HepG2 (cell line): ENCODE measurements around the gene ANG. TPM values are rescaled to one million over a fixed set of nuclear protein-coding genes. Genes with fewer than 3 reads are reported as not detected.

Source experiments
- ATAC-seq: fragments of 200-7000 bp; cut with Tn5 transposase; 3 replicates; pipeline ENCODE4 v1.9.1; 2020; ENCODE audit warnings: mild to moderate bottlenecking, moderate library complexity
- Bru-seq: library from RNA; stranded (reverse); fragments of 400-500 nt; gene quantifications from one replicate; lab custom pipeline; 2021; lab: Mats Ljungman, UMichigan
- BruChase-seq, 2 experiments: library from RNA; stranded (reverse); fragments of 400-500 nt; gene quantifications; one replicate each; lab custom pipeline; 2021; lab: Mats Ljungman, UMichigan
- BruUV-seq: library from RNA; stranded (reverse); fragments of 400-500 nt; replicated peaks from 2 replicates; lab custom pipeline; 2021; lab: Mats Ljungman, UMichigan
- CTCF ChIA-PET: fragments of 300-600 bp; formaldehyde crosslinking; extraction: SDS; loops from one replicate; lab custom pipeline; 2021; ENCODE audit warnings: low total read pairs, inconsistent platforms, low intra/inter-chr PET ratio; lab: Yijun Ruan, JAX
- POLR2A ChIA-PET: fragments of 350-600 bp; sonication (Branson Sonifier 250); formaldehyde crosslinking; loops from one replicate; lab custom pipeline; 2020; ENCODE audit warnings: antibody characterized with exemption, inconsistent platforms; lab: Yijun Ruan, JAX
- DNase-seq: peaks from one replicate; pipeline ENCODE4 v3.0.0-alpha.2; 2015; ENCODE audit warnings: low spot score
- FAIRE-seq: peaks from 3 replicates; lab custom pipeline; 2011; peaks lifted over from hg19 to GRCh38; lab: Jason Lieb, UNC
- H2AFZ ChIP-seq: one replicate; pipeline ENCODE4 v1.6.1; 2011; ENCODE audit warnings: low read length, inconsistent platforms
- H3K27ac ChIP-seq: fragments of 300-600 bp; 3 replicates; pipeline ENCODE4 v1.8.0; 2011; ENCODE audit warnings: mixed run types, mild to moderate bottlenecking, mixed read lengths, low read length, inconsistent platforms; ENCODE audit not compliant: insufficient read depth; ENCODE audit errors: extremely low read length
- H3K27me3 ChIP-seq, 2 experiments: fragments of 200-600 bp in 1 of 2; 2 replicates in 1 of 2; 3 replicates in 1 of 2; pipeline versions ENCODE4 v1.6.0 to v1.8.0; 2011; ENCODE audit warnings: low read length in 2 of 2, mild to moderate bottlenecking in 2 of 2, moderate library complexity in 2 of 2, inconsistent platforms in 1 of 2; ENCODE audit not compliant: insufficient read depth in 2 of 2, control insufficient read depth in 1 of 2
- H3K36me3 ChIP-seq, 2 experiments: fragments of 200-600 bp in 1 of 2; replicated peaks in 1 of 2; 2 replicates in 1 of 2; 3 replicates in 1 of 2; pipeline versions ENCODE4 v1.5.1 to v1.8.0; 2011; ENCODE audit warnings: low read length in 2 of 2, inconsistent platforms in 1 of 2; ENCODE audit not compliant: insufficient read depth in 2 of 2, control insufficient read depth in 1 of 2
- H3K4me1 ChIP-seq: 2 replicates; pipeline ENCODE4 v1.5.1; 2012; ENCODE audit warnings: low read length, inconsistent platforms; ENCODE audit not compliant: insufficient read depth
- H3K4me2 ChIP-seq: 2 replicates; pipeline ENCODE4 v1.6.0; 2011; ENCODE audit warnings: low read depth, low read length, inconsistent platforms
- H3K4me3 ChIP-seq, 3 experiments: fragments of 200-600 bp in 1 of 3; sonication (generic), shearing (Covaris generic) in 1 of 3; replicated peaks in 1 of 3; 2 replicates each; pipeline ENCODE4 v1.5.1; 2011 to 2016; ENCODE audit warnings: low read length in 3 of 3, inconsistent platforms in 2 of 3, low read depth in 2 of 3, mild to moderate bottlenecking in 2 of 3, control low read depth in 1 of 3, mixed read lengths in 1 of 3; ENCODE audit not compliant: insufficient read depth in 1 of 3
- H3K79me2 ChIP-seq: one replicate; pipeline ENCODE4 v1.6.1; 2011; ENCODE audit warnings: low read length, inconsistent platforms; ENCODE audit not compliant: insufficient read depth
- H3K9ac ChIP-seq: 2 replicates; pipeline ENCODE4 v1.6.0; 2011; ENCODE audit warnings: mild to moderate bottlenecking, low read depth, low read length, inconsistent platforms; ENCODE audit not compliant: insufficient read depth
- H3K9me3 ChIP-seq: 2 replicates; pipeline ENCODE4 v1.5.1; 2012; ENCODE audit warnings: mild to moderate bottlenecking, low read length
- H4K20me1 ChIP-seq: 2 replicates; pipeline ENCODE4 v1.6.0; 2011; ENCODE audit warnings: inconsistent platforms, mild to moderate bottlenecking, low read length, moderate library complexity; ENCODE audit not compliant: insufficient read depth
- ADNP ChIP-seq: sonication (generic); formaldehyde crosslinking; IDR thresholded peaks from 2 replicates; pipeline ENCODE4 v1.4.0; 2020; ENCODE audit warnings: missing genetic modification reagents
- ATAD3A ChIP-seq: sonication (generic); formaldehyde crosslinking; IDR thresholded peaks from 2 replicates; pipeline ENCODE4 v1.4.0; 2020; ENCODE audit warnings: missing genetic modification reagents
- ERF ChIP-seq: IDR thresholded peaks from 2 replicates; pipeline ENCODE4 v1.6.1; 2018; ENCODE audit warnings: missing biosample characterization, missing genetic modification reagents
- FOSL2 ChIP-seq: sonication (generic); formaldehyde crosslinking; IDR thresholded peaks from 2 replicates; pipeline ENCODE4 v1.4.0; 2020; ENCODE audit warnings: missing genetic modification reagents
- KDM3A ChIP-seq: IDR thresholded peaks from 2 replicates; pipeline ENCODE4 v1.6.1; 2018; ENCODE audit warnings: low read depth, missing compliant biosample characterization
- MBD4 ChIP-seq: IDR thresholded peaks from 2 replicates; pipeline ENCODE4 v1.6.1; 2012; ENCODE audit warnings: low read length, inconsistent platforms, borderline replicate concordance
- MEF2D ChIP-seq: sonication (generic); formaldehyde crosslinking; IDR thresholded peaks from 2 replicates; pipeline ENCODE4 v1.5.1; 2020; ENCODE audit warnings: mild to moderate bottlenecking, missing genetic modification reagents
- PRPF4 ChIP-seq: fragments of 200-400 bp; formaldehyde crosslinking; IDR thresholded peaks from 2 replicates; pipeline ENCODE4 v1.6.1; 2016; ENCODE audit warnings: low read length, low read depth; ENCODE audit not compliant: poor library complexity, severe bottlenecking
- STAG1 ChIP-seq: sonication (generic); formaldehyde crosslinking; IDR thresholded peaks from 2 replicates; pipeline ENCODE4 v1.4.0; 2020; ENCODE audit warnings: missing genetic modification reagents
- TSC22D2 ChIP-seq: sonication (generic); formaldehyde crosslinking; IDR thresholded peaks from 2 replicates; pipeline ENCODE4 v1.5.1; 2020; ENCODE audit warnings: missing genetic modification reagents, mild to moderate bottlenecking, borderline replicate concordance
- ZBTB38 ChIP-seq: sonication (generic); formaldehyde crosslinking; IDR thresholded peaks from 2 replicates; pipeline ENCODE4 v1.5.1; 2020; ENCODE audit warnings: mild to moderate bottlenecking, missing genetic modification reagents
- ZBTB44 ChIP-seq: sonication (generic); formaldehyde crosslinking; IDR thresholded peaks from 2 replicates; pipeline ENCODE4 v1.4.0; 2020; ENCODE audit warnings: missing genetic modification reagents
- ZFY ChIP-seq: sonication (generic); formaldehyde crosslinking; IDR thresholded peaks from 2 replicates; pipeline ENCODE4 v1.4.0; 2020; ENCODE audit warnings: missing genetic modification reagents
- ZNF512 ChIP-seq: sonication (generic); formaldehyde crosslinking; IDR thresholded peaks from 2 replicates; pipeline ENCODE4 v1.4.0; 2020; ENCODE audit warnings: mild to moderate bottlenecking, missing genetic modification reagents
- ZSCAN9 ChIP-seq: IDR thresholded peaks from 2 replicates; pipeline ENCODE4 v1.6.1; 2016; ENCODE audit warnings: borderline replicate concordance
- WGBS: methylation state at CpG from one replicate; pipeline ENCODE4 v1.1.6; 2017; ENCODE audit warnings: low lambda C conversion rate; 5-methylcytosine and 5-hydroxymethylcytosine counted together
- in situ Hi-C: cut with HindIII; loops from 2 replicates; pipeline ENCODE4 v1.10.0; 2017; ENCODE audit warnings: low pct_unique_long_range_greater_than_20kb; ENCODE audit not compliant: extremely low pct_ligation_motif_present
- intact Hi-C: fragments of 100-400 bp; cut with micrococcal nuclease; formaldehyde crosslinking; loops from one replicate; pipeline ENCODE4 v1.10.0; 2022; ENCODE audit not compliant: unreplicated experiment
- long read RNA-seq, 2 experiments: library from RNA in 1 of 2; library from polyadenylated mRNA in 1 of 2; stranded (forward) in 1 of 2; unstranded in 1 of 2; transcript quantifications; one replicate each; pipeline ENCODE4 v2.0.0, GENCODE V29; 2019 to 2022
- polyA minus RNA-seq, 3 experiments: library from RNA; depleted of rRNA, polyadenylated mRNA; stranded (reverse); fragments of >200 nt; gene quantifications; 2 replicates each; pipeline ENCODE4 v1.2.3, GENCODE V29; 2011; ENCODE audit warnings: low replicate concordance in 1 of 3
- polyA plus RNA-seq, 8 experiments: library from polyadenylated mRNA; depleted of rRNA in 3 of 8; stranded (reverse) in 7 of 8; unstranded in 1 of 8; fragments of >200 nt; fragmentation: Illumina TruSeq in 4 of 8; extraction: Trizol in 4 of 8; gene quantifications; 2 replicates each; pipeline versions ENCODE4 v1.2.1 to v1.2.3, GENCODE V29; 2011 to 2016; ENCODE audit warnings: low read depth in 4 of 8, missing spikeins in 1 of 8, mixed read lengths in 1 of 8; ENCODE audit not compliant: insufficient read depth in 1 of 8
- total RNA-seq, 5 experiments: library from RNA; depleted of rRNA; stranded (reverse); fragments of >200 nt; fragmentation: Illumina TruSeq; extraction: Trizol; gene quantifications; 2 replicates each; pipeline ENCODE4 v1.2.3, GENCODE V29; 2016; ENCODE audit warnings: low read depth in 1 of 5

ANG gene
- total RNA-seq (2016; rRNA removed; fragmentation: Illumina TruSeq; extraction: Trizol), result 50.4 and 83.6 TPM in 2 replicates
- total RNA-seq (2016; cell fraction: cytosol; rRNA removed; fragmentation: Illumina TruSeq; extraction: Trizol; ENCODE audit: low read depth), result 23.2 and 27.0 TPM in 2 replicates
- 48.4 and 82.5 TPM in 2 replicates for total RNA-seq (2016; cell fraction: insoluble cytoplasmic fraction; rRNA removed; fragmentation: Illumina TruSeq; extraction: Trizol)
- 22.2 and 27.0 TPM in 2 replicates for total RNA-seq (2016; cell fraction: membrane; rRNA removed; fragmentation: Illumina TruSeq; extraction: Trizol)
- 69.5 and 76.6 TPM in 2 replicates for total RNA-seq (2016; cell fraction: nucleus; rRNA removed; fragmentation: Illumina TruSeq; extraction: Trizol)
- polyA plus RNA-seq (2011; rRNA removed), result 401 and 507 TPM in 2 replicates
- polyA plus RNA-seq (2011; cell fraction: cytosol; rRNA removed), result 420 and 539 TPM in 2 replicates
- 150 and 205 TPM in 2 replicates for polyA plus RNA-seq (2011; cell fraction: nucleus; rRNA removed)
- polyA plus RNA-seq (2012), result 329 and 401 TPM in 2 replicates
- polyA plus RNA-seq (2016; cell fraction: cytosol; fragmentation: Illumina TruSeq; extraction: Trizol; ENCODE audit: low read depth), result 25.5 and 31.5 TPM in 2 replicates
- 65.2 and 70.4 TPM in 2 replicates for polyA plus RNA-seq (2016; cell fraction: insoluble cytoplasmic fraction; fragmentation: Illumina TruSeq; extraction: Trizol; ENCODE audit: low read depth)
- polyA plus RNA-seq (2016; cell fraction: membrane; fragmentation: Illumina TruSeq; extraction: Trizol; ENCODE audit: low read depth), result 23.0 and 26.6 TPM in 2 replicates
- 153 and 158 TPM in 2 replicates for polyA plus RNA-seq (2016; cell fraction: nucleus; fragmentation: Illumina TruSeq; extraction: Trizol; ENCODE audit: insufficient read depth, low read depth)
- polyA minus RNA-seq (2011; rRNA and poly(A)+ RNA removed; ENCODE audit: low replicate concordance), result 12.3 and 417 TPM in 2 replicates
- 112 and 146 TPM in 2 replicates for polyA minus RNA-seq (2011; cell fraction: cytosol; rRNA and poly(A)+ RNA removed)
- 99.3 and 162 TPM in 2 replicates for polyA minus RNA-seq (2011; cell fraction: nucleus; rRNA and poly(A)+ RNA removed)
- percentile 99 among the genes with signal in this experiment for Bru-seq, nascent RNA
- BruChase-seq, experiment 1, labeled RNA remaining after a 6-hour chase, result percentile 100 among the genes with signal in this experiment
- percentile 100 among the genes with signal in this experiment for BruChase-seq, experiment 2, labeled RNA remaining after a 2-hour chase
- long read RNA-seq, experiment 1, transcript ANG-201 (2 exons, 1,222 nt), result major isoform, 185 of 223 reads
- long read RNA-seq, experiment 1, transcript ANG-202 (2 exons, 742 nt), result minor isoform, 26 of 223 reads
- long read RNA-seq, experiment 1, partial matches to known transcripts, result 11 of 223 reads
- long read RNA-seq, experiment 1, other reads (novel, unspliced or antisense), result 1 of 223 reads
- long read RNA-seq, experiment 2, transcript ANG-201 (2 exons, 1,222 nt), result major isoform, 264 of 334 reads
- long read RNA-seq, experiment 2, transcript ANG-202 (2 exons, 742 nt), result minor isoform, 21 of 334 reads
- long read RNA-seq, experiment 2, partial matches to known transcripts, result 22 of 334 reads
- long read RNA-seq, experiment 2, other reads (novel, unspliced or antisense), result 27 of 334 reads

GRCh38 chr14:20688167-20688839 is at the start of gene ANG:
Gene ANG (plus strand): TSS chr14:20688764. CDS start chr14:20693565, 4,801 bp downstream.
- WGBS, result 30% methylated on average over 7 of the region's 7 CpGs
- peak; percentile 52 for FAIRE-seq
- H3K4me1 ChIP-seq, result peaks cover 45% of the 10 kb centered on the region
- no peak for TF ChIP-seq MEF2D (CRISPR knock-in tag)
- no peak for TF ChIP-seq MBD4
- TF ChIP-seq ZNF512 (CRISPR knock-in tag), result no peak
- no peak for TF ChIP-seq ERF (CRISPR knock-in tag)
- TF ChIP-seq ZSCAN9 (CRISPR knock-in tag), result no peak
- 0 out of 2 replicates have a peak, but pooled peaks have one; percentile 61 for TF ChIP-seq TSC22D2 (CRISPR knock-in tag)
- TF ChIP-seq ZBTB44 (CRISPR knock-in tag), result no peak
- TF ChIP-seq ZBTB38, result no peak
- peak; percentile 38 for TF ChIP-seq ZFY (CRISPR knock-in tag)
- peak; percentile 73 for TF ChIP-seq PRPF4
- TF ChIP-seq FOSL2, result no peak
- TF ChIP-seq STAG1, result no peak
- TF ChIP-seq KDM3A, result no peak
- no peak for TF ChIP-seq ATAD3A (CRISPR knock-in tag)
- no peak for TF ChIP-seq ADNP

More at GRCh38 chr14:20688167-20688839, at the start of gene ANG:
- Histone ChIP-seq H3K9me3 (no peaks in the 10 kb centered on the region), H3K9ac (peak within 1 kb of the TSS; percentile 95), H3K4me2 (peak within 1 kb of the TSS; percentile 96), H3K27me3 (peaks cover 0 to 5% of the 10 kb centered on the region in 2 experiments; a peak in 1 of 5 replicates), H2AFZ (no peak within 1 kb of the TSS), H3K36me3 (peaks cover 4 to 19% of the 10 kb centered on the region in 2 experiments), H4K20me1 (peaks cover 36% of the 10 kb centered on the region), H3K4me3 (peak within 1 kb of the TSS; percentile 83 to 89 (median 89)), H3K79me2 (peaks cover 76% of the 10 kb centered on the region), H3K27ac (peak within 1 kb of the TSS; percentile 97)
- no TSS peak for BruUV-seq
- ATAC-seq (no peak), DNase-seq (peak; percentile 58)
- in situ Hi-C loops, result loop anchor here (10.0 kb wide), 1 partner anchor 364 kb away; no protein-coding TSS in a partner anchor
- intact Hi-C loops, result loop anchor here (5.0 kb wide), 1 partner anchor 271 kb away; no protein-coding TSS in a partner anchor
- ChIA-PET CTCF (interaction anchor here (0.9 to 1.2 kb wide), 2 partner anchors 23 to 25 kb away, joined by 4 to 5 read pairs; no protein-coding TSS in a partner anchor), POLR2A (interaction anchor here (0.6 to 8.9 kb wide), 24 partner anchors 7 to 415 kb away, joined by 3 to 105 read pairs (median 6); partner anchors contain the start of genes APEX1, OSGEP, PARP2 and PIP4P1)
